Kasumi-1 (cell line): ENCODE data around the gene DPPA3.

Experiments
- DNase-seq, 2 experiments: peaks; one replicate each; lab custom pipeline; 2025; lab: John Stamatoyannopoulos, UW

DPPA3 gene

DNA sequence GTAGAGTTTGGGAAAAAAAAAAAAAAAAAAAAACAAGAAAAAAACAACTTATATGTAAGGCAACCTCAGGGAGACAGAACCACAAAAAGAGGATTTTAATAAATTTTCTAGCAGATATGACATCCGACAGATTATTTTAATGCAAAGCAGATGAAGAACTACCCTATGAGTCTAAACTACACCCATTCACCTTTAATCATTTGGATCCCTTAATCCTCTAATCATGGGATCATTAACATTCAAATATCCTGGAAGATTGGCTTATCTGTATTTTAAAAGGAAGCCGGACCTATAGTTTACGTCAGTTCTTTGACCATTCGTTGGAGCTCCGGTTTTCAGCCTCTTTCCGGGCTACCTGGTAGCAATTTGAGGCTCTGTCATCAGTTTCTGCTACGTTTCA lies at the start of gene DPPA3:
Gene DPPA3, plus strand, starts transcription at position 301 of the 400 bp plus-strand sequence. CDS start 138 bp downstream, outside the sequence.
- no peak for DNase-seq

DNA sequence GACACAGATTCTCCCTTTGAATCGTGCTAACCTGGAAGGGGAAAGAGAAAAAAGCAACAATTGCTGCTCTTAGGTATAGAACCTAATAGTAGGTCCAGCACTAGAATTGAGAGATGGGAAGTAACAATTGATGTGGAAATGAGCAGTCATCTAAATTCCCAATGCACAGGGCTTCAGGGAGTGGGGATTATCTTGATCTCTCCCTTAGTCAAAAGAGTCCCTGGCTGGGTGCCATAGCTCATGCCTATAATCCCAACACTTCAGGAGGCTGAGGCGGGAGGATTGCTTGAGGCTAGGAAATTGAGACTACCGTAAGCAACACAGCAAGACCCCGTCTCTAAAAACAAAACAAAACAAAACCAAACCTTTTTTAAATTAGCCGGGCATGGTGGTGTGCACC lies 49.5 kb upstream of the DPPA3 start:
- no peak for DNase-seq

DNA sequence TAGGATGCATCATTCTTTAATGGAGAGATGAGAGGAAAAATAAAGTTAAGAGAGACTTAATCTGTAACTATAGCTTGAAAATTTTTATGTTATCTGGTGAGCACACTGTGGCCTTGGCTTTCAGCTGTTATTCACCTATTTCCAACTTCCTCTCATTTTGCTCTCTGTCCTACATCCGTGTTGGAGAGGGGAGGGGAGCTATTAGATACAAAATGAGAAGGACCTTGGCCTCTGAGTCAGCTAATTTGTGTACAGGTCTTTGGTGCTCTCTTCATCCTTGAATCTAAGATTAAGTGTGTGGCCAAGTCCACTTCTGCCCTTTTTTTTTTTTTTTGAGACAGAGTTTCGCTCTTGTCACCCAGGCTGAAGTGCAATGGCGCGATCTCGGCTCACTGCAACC lies 44.6 kb upstream of the DPPA3 start:
- DNase-seq = no peak

DNA sequence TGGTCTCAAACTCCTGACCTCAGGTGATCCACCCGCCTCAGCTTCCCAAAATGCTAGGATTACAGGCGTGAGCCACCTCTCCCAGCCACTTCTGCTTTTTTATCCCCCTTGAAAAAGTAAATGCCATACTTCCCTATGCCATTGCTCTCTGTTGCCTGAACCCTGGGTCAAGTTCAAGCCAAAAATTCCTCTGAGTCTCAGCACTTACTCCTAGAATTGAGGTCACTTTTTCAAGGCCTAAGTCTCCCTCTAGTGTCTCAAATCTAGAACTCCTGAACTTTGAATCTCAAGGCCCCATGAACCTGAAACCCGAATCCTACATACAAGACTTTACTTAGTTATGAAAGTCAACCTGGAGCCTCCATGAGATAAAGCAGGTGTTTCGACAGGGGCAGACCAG lies 44.1 kb upstream of the DPPA3 start:
- peak; percentile 35 to 65 for DNase-seq

DNA sequence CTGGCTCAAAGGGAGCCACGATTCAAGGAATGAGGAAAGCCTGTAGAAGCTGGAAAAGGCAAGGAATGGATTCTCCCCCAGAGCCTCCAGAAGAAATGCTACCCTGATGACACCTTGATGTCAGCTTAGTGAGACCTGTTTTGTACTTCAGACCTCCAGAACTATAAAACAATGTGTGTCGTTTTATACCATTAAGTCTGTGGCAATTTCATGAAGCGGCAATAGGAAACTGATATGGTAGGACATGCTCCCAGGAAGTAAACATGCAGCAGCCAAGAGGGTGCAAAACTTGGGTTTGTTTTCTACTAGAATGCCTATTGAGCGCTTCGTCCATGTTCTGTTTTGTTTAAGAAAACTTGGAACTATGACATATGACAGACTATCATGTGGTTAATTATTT lies 43.1 kb upstream of the DPPA3 start:
- DNase-seq = no peak

DNA sequence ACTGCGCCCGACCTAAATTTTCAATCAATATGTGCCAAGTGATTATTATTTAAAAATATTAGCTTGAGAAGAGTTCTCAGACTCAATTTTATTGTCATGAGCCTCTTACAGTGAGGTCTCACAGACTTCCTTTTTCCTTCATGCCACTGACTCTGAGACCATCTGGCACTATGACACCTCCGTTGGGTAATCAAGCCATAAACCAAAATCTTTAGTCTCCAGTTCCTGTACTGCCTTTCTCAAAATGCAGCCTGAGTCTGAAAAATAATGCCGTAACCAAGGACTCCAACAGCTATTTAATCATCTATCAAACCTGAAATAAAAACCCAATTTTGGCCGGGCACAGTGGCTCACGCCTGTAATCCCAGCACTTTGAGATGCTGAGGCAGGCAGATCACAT lies 35.8 kb upstream of the DPPA3 start:
- peak; percentile 50 to 52 for DNase-seq

DNA sequence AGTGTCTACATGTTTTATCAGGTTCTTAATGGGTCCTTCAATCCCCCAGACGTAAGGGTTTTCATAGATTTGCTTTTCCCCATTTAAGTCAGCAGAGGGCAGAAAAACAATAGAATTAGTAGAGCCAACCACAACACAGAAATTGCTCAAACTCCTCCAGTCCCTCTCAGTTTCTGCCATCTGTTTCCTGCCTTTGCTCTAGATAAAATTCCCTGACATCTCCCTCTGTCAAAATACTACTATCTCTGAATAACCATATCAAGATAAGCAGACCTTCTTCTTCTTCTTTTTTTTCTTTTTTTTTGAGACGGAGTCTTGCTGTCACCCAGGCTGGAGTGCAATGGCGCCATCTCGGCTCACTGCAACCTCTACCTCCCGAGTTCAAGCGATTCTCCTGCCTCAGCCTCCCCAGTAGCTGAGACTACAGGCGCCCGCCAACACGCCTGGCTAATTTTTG lies 33.8 kb upstream of the DPPA3 start:
- DNase-seq = peak; percentile 94 to 95

DNA sequence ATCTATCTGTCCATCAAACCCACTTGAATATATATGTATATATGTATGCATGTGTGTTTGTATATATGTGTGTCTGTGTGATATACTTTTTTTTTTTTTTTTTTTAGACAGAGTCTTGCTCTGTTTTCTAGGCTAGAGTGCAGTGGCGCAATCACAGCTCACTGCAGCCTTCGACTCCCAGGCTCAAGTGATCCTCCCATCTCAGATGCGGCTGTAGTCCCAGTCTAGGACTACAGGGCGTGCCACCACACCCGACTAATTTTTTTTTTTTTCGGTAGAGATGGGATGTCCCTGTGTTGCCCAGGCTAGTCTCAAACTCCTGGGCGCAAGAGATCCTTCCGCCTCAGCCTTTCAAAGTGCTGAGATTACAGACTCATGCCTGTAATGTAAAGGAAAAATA lies 32.5 kb upstream of the DPPA3 start:
- no peak for DNase-seq

DNA sequence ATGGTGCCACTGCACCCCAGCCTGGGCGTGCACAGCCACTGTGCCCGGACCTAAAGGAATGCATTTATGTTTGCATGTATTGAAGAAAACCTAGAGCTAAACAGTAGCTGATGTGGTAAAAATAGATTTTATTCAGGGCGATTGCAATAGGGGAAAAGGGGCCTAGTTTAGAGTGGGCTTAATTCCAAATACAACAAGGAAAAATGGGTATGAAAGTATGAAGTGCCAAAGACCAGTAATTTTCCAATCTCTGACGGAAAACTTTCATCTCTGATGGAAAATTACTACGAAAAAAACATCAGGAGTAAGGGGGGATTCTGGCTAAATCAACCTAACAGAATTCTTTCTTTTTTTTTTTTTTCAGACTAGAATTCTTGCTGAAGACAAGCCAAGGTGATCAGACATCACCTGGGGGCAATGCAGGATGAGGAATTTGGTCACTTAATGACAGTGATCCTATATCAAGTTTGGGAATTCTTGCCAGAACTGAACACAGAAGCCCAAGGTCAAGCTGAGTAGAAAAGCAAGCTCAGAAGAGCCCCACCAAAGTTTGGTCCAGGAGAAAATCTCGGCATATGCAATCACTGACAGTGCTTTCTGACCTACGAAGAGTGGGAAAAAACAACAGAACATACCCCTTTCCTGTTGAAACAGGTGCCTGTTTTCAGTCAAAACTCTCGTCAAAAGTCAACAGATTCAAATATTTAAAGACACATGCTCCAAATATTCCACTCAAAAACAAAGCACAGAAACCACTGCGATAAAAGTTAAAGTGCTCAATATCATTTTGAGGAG lies 31.8 kb upstream of the DPPA3 start:
- DNase-seq = no peak

DNA sequence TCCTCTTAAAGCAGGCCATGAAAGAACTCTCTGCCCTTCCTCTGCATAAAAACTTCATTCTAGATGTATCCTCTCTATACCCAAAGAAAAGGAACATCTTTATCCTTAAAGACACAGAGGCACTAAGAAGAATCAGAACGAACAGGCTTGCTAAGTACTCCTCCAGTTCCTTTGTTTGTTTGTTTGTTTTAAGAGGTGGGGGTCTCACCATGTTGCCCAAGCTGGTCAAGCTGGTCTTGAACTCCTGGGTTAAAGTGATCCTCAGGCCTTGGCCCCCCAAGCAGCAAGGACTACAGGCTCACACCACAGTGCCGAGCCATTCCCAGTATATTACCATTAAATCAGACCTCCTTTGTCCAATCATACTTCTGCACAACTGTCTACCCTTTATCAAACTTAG lies 29.7 kb upstream of the DPPA3 start:
- DNase-seq = no peak

DNA sequence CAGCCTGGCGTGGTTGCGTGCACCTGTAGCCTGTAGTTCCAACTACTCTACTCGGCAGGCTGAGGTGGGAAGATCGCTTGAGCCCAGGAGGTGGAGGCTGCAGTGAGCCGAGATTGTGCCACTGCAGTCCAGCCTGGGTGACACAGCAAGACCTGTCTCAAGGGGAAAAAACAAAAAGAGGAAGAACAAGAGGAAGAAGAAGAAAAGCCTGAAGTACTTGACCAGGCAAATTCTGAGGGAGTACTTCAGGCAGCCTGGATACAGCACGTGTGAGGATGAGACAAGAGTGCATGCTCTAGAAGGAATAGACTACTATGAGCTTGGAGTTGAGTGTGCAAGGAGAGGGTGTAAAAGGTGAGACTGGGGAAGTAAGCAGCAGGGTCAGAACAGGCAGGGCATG lies 17.4 kb upstream of the DPPA3 start:
- peak in 1 of 2 experiments; percentile 0 for DNase-seq

DNA sequence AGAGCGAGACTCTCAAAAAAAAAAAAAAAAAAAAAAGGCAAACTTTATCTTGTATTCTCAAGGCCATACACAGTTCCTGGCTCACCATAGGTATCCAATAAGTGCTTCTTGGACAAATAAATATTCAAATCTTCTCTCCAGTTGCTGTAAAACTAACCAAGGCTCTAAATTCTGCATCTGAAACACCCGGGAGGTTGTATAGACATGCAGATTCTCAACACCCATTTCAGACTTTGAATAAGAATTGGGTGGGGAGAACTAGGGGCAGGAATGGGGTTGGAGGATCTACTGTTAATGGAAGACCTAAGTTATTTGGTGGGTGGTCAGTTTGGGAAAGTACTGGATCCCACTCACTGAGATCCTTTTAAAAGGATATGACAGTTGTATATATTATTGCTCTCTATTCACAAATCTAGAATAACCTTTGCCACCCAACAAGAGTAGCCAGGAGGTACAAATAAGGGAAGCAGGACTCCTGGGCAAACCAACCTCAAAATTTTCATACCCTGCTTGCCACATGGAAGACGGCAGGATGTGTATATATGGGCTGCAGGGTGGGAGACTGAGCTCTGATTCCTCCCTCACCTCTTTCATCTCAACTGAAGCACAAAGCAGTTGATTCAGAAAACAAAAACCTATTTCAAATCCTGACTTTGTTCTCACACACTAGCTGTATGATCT lies 16.5 kb upstream of the DPPA3 start:
- no peak for DNase-seq

DNA sequence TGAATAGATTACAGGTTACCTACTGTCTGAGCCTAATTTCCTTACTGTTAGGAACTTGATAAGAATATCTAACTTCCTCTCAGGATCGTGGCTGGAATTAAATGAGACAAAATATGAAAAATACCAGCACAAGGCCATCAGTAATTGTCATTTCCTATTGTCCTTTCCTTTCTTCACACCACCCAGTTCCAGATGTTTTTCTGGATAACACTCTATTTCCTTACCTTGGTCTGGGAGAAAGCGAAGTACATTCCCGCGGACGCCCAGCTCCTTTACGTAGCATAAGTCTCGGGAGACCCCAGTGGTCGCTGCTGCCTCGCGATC lies 16.0 kb upstream of the DPPA3 start:
- no peak for DNase-seq

DNA sequence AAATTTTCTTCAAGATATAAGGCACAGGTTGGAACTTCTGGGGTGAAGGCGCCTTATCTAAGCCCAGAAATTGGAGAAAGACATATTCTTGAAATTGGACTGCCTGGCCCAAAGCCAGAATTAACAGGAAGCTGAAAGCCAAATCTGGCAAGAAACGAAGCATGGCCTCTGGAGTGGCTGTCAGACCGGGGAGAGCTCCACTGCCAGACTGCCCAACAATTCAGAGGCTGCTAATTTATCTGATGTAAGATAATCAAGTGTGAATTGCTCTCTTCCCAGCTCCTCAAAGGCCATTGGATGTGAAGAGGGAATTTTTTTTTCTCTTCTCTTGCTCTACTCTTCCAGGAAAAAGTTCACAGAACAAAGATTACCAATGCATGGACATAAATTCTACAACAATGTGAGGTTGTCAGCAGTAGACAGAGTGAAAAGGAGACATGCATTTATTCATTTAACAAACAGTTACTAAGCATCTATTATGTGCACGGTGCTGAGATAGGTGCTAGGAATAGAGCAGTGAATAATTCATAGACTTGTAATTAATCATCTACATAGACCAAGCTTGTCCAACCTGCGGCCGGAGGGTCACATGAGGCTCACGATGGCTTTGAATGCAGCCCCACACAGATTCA lies 15.6 kb upstream of the DPPA3 start, which contains the start of gene GDF3:
Gene GDF3, minus strand, starts transcription at position 210 of the 632 bp plus-strand sequence. Its CDS starts 47 bp downstream, at position 163.
- peak in 1 of 2 experiments; percentile 3 for DNase-seq

DNA sequence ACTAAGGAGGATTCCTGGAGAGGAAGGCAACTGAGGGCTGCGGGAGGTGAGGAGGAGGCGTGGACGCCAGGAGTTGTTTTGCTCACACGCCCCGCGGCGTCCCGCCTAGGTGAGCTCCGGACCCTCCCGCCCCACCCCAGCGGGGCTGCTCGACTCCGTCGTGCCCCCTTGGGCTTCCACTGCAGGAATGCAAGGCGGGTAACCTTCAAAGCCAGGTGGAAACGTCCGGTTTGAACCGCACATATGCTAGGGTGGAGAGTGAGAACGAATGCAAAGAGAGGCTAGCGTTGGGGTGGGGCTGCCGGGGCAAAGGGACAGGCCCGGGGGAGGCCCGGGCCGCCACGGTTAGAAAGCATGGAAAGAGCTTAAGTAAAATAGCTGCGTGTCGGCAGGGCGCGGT lies 5.4 kb upstream of the DPPA3 start:
- no peak for DNase-seq

DNA sequence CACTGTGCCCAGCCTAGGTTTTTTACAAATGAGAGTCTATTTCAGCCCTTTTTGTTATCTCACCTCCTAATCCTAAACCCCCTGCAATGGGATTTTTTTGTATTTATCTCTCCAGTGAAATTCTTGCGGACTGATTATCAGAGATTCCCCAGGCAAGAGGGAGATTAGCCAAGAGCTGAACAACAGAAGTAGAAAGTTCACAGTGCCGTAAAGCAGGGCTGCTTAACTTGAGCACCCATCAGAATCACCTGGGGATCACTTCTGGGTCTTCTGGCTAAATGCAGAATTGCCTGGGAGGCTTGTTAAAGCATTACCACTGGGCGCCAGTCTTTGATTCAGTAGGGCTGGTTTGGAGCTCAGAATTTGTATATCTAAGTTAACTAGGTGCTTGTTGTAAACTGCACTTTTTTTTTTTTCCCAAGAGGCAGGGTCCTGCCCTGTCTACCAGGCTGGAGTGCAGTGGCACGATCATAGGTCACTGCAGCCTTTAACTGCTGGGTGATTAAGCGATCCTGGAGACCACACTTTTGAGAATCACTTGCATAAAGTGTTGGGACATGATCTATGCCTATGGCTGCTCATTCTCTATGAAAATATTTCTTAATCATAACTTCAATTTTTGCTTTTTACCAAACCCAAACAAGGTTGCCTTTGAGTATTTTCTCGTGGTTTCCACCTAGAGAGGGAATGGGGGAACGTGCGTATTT lies 1.1 kb upstream of the DPPA3 start:
- no peak for DNase-seq

DNA sequence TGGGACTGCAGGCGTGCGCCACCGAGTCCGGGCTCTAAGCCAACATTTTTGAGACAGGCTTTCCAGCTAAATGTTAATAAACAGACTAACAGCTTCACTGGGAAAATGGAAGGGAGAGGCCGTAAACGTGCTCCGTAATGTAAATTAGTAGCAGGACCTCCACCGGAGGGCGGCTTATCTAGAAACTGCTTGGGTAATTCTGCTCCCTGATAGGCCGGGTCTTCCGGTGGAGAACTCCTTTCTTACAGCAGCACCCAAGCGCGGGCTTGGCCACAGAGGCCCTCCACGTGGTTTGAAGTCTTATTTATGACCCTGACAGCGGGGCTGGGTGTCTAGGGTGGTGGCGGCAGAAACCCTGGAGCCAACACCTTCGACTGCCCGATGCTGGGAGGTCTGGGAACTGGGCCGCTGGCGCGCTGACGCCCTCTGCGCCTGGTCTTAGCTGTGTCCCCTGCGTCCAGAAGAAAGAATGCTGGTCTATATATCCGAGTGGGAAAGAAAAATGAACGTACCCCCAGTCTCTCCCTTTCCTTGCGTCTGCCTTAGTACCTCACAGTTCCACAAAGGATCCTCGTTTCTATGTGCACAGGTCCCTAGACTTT lies 1.7 kb downstream of the DPPA3 start:
- no peak for DNase-seq

DNA sequence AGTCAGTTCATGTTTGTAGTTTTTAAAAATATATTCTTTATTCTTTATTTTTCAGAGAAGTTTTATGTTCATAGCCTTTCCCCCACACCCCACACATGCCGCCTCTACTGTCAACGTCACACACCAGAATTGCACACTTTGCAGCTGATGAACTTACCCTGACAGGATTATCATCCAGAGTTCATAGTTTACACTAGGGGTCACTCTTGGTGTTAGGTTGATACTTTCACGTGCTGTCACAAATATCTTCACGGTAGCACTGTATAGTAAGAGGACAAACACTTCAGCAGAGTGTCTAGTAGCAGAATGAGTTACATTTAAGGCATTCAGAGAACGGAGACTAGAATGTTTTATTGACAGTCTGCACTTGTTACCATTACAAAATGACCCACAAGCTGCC lies 5.1 kb downstream of the DPPA3 start:
- DNase-seq = peak in 1 of 2 experiments; percentile 6

DNA sequence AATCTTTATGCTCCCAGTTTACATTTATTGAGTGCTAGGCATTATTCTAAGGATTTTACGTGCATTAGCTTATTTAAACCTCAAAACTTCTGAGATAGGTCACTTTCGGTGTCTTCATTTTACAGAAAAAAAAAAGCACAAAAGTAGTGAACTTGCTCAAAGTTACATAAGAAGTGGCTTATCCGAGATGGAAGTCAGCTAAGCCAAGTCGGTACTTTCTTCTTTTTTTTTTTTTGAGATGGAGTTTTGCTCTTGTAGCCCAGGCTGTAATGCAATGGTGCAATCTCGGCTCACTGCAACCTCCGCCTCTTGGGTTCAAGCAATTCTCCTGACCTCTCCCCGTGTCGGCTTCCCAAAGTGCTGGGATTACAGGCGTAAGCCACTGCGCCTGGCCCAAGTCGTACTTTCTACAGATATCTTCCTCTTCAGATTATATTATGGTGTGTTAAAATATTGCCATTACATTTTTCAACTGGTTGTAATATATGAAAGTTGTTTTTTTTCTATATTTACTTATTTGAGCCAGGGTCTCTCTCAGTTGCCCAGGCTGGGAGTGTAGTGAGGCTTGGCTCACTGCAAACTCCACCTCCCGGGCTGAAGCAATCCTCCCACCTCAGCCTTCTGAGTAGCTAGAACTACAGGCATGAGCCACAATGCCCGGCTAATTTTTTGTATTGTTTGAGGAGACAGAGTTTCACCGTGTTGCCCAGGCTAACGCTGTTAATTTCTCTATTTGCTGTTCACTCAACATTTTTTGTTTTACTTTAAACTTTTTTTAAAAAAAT lies 8.9 kb downstream of the DPPA3 start:
- DNase-seq = no peak

DNA sequence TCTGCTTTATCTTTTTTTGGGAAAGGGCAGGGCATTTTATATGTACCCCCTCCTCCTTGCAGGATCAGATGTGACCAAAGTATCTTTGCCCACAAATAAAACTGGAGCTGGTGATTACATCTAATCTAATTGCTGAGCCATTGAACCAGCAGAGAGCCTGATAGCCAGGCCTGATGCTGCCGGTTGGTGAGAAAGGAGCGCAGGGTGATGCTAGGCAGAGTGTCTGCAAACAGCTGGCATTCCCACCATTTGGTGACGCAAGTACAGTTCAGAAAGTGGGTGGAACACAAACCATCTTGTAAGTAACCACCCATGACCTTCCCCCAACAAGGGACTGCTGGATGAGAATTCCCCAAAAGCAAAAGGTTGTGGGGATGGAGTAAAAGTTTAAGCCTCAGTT lies 12.7 kb downstream of the DPPA3 start:
- DNase-seq = no peak

DNA sequence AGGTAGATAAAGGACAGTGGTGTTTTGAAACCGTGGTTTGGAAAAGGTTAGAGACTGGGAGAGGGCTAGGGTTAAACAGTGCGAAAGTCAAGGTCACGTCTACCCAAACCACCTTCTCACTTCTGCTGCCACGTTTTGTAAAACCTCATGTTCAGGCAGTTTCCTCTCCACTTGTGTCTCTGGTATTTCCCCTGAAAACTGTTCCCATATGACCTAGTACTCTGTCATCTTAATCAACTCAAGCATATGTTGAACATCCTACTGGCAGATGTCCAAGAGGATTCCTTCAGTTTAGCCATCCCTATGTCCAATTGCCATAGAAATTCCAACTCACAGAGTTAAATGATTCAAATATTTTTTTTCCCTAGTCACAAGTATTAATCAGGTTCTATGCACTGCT lies 18.5 kb downstream of the DPPA3 start:
- no peak for DNase-seq
